Vagina (tissue), 2 donors: ENCODE data around the gene VDAC1. TPM values are rescaled to one million over a fixed set of nuclear protein-coding genes. Genes with fewer than 3 reads are reported as not detected.

Experiments used
- DNase-seq, 2 donors: peaks; one replicate each; pipeline ENCODE4 v3.0.0-alpha.2; 2017; ENCODE audit errors: extremely low spot score in 2 of 2
- H3K27ac ChIP-seq: fragments of 200-600 bp; sonication (generic); one replicate; pipeline ENCODE4 v1.5.1; 2019
- H3K27me3 ChIP-seq: fragments of 200-600 bp; sonication (generic); one replicate; pipeline ENCODE4 v1.5.1; 2019
- H3K36me3 ChIP-seq, 2 donors: fragments of 200-600 bp; sonication (generic); one replicate each; pipeline ENCODE4 v1.5.1; 2017 to 2019
- H3K4me1 ChIP-seq: fragments of 200-600 bp; sonication (generic); one replicate; pipeline ENCODE4 v1.5.1; 2019
- H3K4me3 ChIP-seq, 2 donors: fragments of 200-600 bp; sonication (generic); 1 replicate in 1 of 2; 2 replicates in 1 of 2; pipeline ENCODE4 v1.5.1; 2016 to 2019
- H3K9me3 ChIP-seq: fragments of 200-600 bp; sonication (generic); one replicate; pipeline ENCODE4 v1.5.1; 2019
- CTCF ChIP-seq, 3 experiments: fragments of 450-650 bp in 2 of 3; fragments of 200-600 bp in 1 of 3; sonication (generic) in 1 of 3; IDR thresholded peaks; one replicate each; pipeline ENCODE4 v1.5.1; 2017 to 2019; ENCODE audit warnings: antibody characterized with exemption in 3 of 3, mild to moderate bottlenecking in 2 of 3, moderate library complexity in 2 of 3
- POLR2A ChIP-seq, 2 donors: fragments of 450-650 bp; IDR thresholded peaks; one replicate each; pipeline ENCODE4 v1.6.1; 2017; ENCODE audit warnings: antibody characterized with exemption in 2 of 2, mild to moderate bottlenecking in 2 of 2, moderate library complexity in 2 of 2
- POLR2AphosphoS5 ChIP-seq, 2 donors: sonication (generic); formaldehyde crosslinking; IDR thresholded peaks; one replicate each; pipeline ENCODE4 v1.9.0; 2017; ENCODE audit warnings: antibody characterized with exemption in 2 of 2, mild to moderate bottlenecking in 2 of 2, low read depth in 1 of 2; ENCODE audit not compliant: insufficient read depth in 1 of 2
- intact Hi-C: fragments of 100-400 bp; cut with DNase I; formaldehyde crosslinking; loops from one replicate; pipeline ENCODE4 v1.15.1; 2023
- total RNA-seq: library from RNA; depleted of rRNA; stranded (reverse); fragments of >200 nt; gene quantifications from one replicate; pipeline ENCODE4 v1.2.3, GENCODE V29; 2016

VDAC1 gene
- total RNA-seq, 1 donor from 2014 or later = 95.3 TPM

GRCh38 chr5:133998042-133998441 is 6.7 kb downstream of the VDAC1 start:
- H3K4me1 ChIP-seq = peaks cover 91% of the 10 kb centered on the region
- H3K4me3 ChIP-seq = no peak overlapping the region
- no peaks in the 10 kb centered on the region for H3K27me3 ChIP-seq
- intact Hi-C loops = no loop called here
- no peaks in the 10 kb centered on the region for H3K36me3 ChIP-seq
- no peak overlapping the region for H3K27ac ChIP-seq
- no peak for TF ChIP-seq CTCF (IDR thresholded peaks at IDR 0.05)
- no peak for TF ChIP-seq POLR2AphosphoS5 (IDR thresholded peaks at IDR 0.05; ENCODE audit: insufficient read depth in 1 of 2, low read depth in 1 of 2)
- TF ChIP-seq POLR2A (IDR thresholded peaks at IDR 0.05) = no peak
- no peaks in the 10 kb centered on the region for H3K9me3 ChIP-seq
- DNase-seq = no peak

- H3K27me3 ChIP-seq = no peaks in the 10 kb centered on the region
- no peak overlapping the region for H3K27ac ChIP-seq
- intact Hi-C loops = no loop called here
- no peaks in the 10 kb centered on the region for H3K36me3 ChIP-seq
- TF ChIP-seq POLR2A (IDR thresholded peaks at IDR 0.05) (no peak), POLR2AphosphoS5 (IDR thresholded peaks at IDR 0.05; ENCODE audit: insufficient read depth in 1 of 2, low read depth in 1 of 2) (no peak), CTCF (IDR thresholded peaks at IDR 0.05) (no peak)
- H3K4me3 ChIP-seq = no peak overlapping the region
- no peaks in the 10 kb centered on the region for H3K9me3 ChIP-seq
- no peak for DNase-seq
- peaks cover 88% of the 10 kb centered on the region for H3K4me1 ChIP-seq
Observed at GRCh38 chr5:133996683-133997252, 8.0 kb downstream of the VDAC1 start.

GRCh38 chr5:133995883-133996563 is 8.8 kb downstream of the VDAC1 start:
- Histone ChIP-seq H3K36me3 (peaks cover 0 to 4% of the 10 kb centered on the region in 2 donors), H3K27me3 (no peaks in the 10 kb centered on the region), H3K4me3 (no peak overlapping the region), H3K9me3 (no peaks in the 10 kb centered on the region), H3K4me1 (peaks cover 82% of the 10 kb centered on the region), H3K27ac (no peak overlapping the region)
- DNase-seq = no peak
- intact Hi-C loops = no loop called here
- TF ChIP-seq CTCF (IDR thresholded peaks at IDR 0.05) (no peak), POLR2A (IDR thresholded peaks at IDR 0.05) (no peak), POLR2AphosphoS5 (IDR thresholded peaks at IDR 0.05; ENCODE audit: insufficient read depth in 1 of 2, low read depth in 1 of 2) (no peak)

- no peak for TF ChIP-seq POLR2A (IDR thresholded peaks at IDR 0.05)
- no peak for TF ChIP-seq CTCF (IDR thresholded peaks at IDR 0.05)
- no peak for TF ChIP-seq POLR2AphosphoS5 (IDR thresholded peaks at IDR 0.05; ENCODE audit: insufficient read depth in 1 of 2, low read depth in 1 of 2)
- Histone ChIP-seq H3K36me3 (peaks cover 0 to 11% of the 10 kb centered on the region in 2 donors), H3K27me3 (no peaks in the 10 kb centered on the region), H3K27ac (no peak overlapping the region), H3K4me3 (no peak overlapping the region), H3K4me1 (peaks cover 75% of the 10 kb centered on the region), H3K9me3 (no peaks in the 10 kb centered on the region)
- intact Hi-C loops = no loop called here
- DNase-seq = no peak
Observed at GRCh38 chr5:133995341-133995740, 9.4 kb downstream of the VDAC1 start.

- no peak overlapping the region for H3K27ac ChIP-seq
Observed at GRCh38 chr5:133994990-133995333, 9.8 kb downstream of the VDAC1 start.

More at GRCh38 chr5:133994990-133995333, 9.8 kb downstream of the VDAC1 start:
- Histone ChIP-seq H3K9me3 (no peaks in the 10 kb centered on the region), H3K4me3 (no peak overlapping the region), H3K36me3 (peaks cover 0 to 15% of the 10 kb centered on the region in 2 donors), H3K27me3 (no peaks in the 10 kb centered on the region), H3K4me1 (peaks cover 71% of the 10 kb centered on the region)
- intact Hi-C loops = no loop called here
- no peak for TF ChIP-seq POLR2A (IDR thresholded peaks at IDR 0.05)
- no peak for TF ChIP-seq POLR2AphosphoS5 (IDR thresholded peaks at IDR 0.05; ENCODE audit: insufficient read depth in 1 of 2, low read depth in 1 of 2)
- no peak for TF ChIP-seq CTCF (IDR thresholded peaks at IDR 0.05)
- no peak for DNase-seq
